ENCODE data around the gene TMEM50B. TPM values are rescaled to one million over a fixed set of nuclear protein-coding genes. Genes with fewer than 3 reads are reported as not detected.
"Not testable (repeated sequence)": the region's sequence is repeated elsewhere in the genome, so short reads cannot be mapped to it uniquely, and the experiment has no call there.

TMEM50B gene
- total RNA-seq, 1 experiment from 2014 or later: 20.7 TPM

GRCh38 chr21:33470701-33471100, 9.1 kb downstream of the TMEM50B start:
- CTCF ChIA-PET: no interaction called here
- no TSS peak for BruUV-seq (replicated peaks)
- no peaks in the 10 kb centered on the region for H3K27me3 Mint-ChIP-seq (ENCODE audit: insufficient read depth, unreplicated experiment)
- no peaks in the 10 kb centered on the region for H3K36me3 Mint-ChIP-seq (ENCODE audit: insufficient read depth, unreplicated experiment)
- H3K4me1 Mint-ChIP-seq (ENCODE audit: insufficient read depth, unreplicated experiment): no peaks in the 10 kb centered on the region
- DNase-seq (ENCODE audit: unreplicated experiment): no peak
- no peak for TF ChIP-seq CTCF (IDR thresholded peaks at IDR 0.05; ENCODE audit: unreplicated experiment)
- POLR2A ChIA-PET: interaction anchor here (0.7 kb wide), 1 partner anchor 10 kb away, joined by 4 read pairs; no protein-coding TSS in a partner anchor
- no peak overlapping the region for H3K4me3 Mint-ChIP-seq (ENCODE audit: unreplicated experiment)
- H3K9me3 Mint-ChIP-seq (ENCODE audit: unreplicated experiment): no peaks in the 10 kb centered on the region
- intact Hi-C loops (cut with micrococcal nuclease): no loop called here
- no peak overlapping the region for H3K27ac Mint-ChIP-seq (ENCODE audit: low read depth, unreplicated experiment)

- intact Hi-C loops (cut with micrococcal nuclease); H3K36me3 Mint-ChIP-seq (ENCODE audit: insufficient read depth, unreplicated experiment); DNase-seq (ENCODE audit: unreplicated experiment); H3K27me3 Mint-ChIP-seq (ENCODE audit: insufficient read depth, unreplicated experiment); BruUV-seq (replicated peaks); H3K27ac Mint-ChIP-seq (ENCODE audit: low read depth, unreplicated experiment); H3K9me3 Mint-ChIP-seq (ENCODE audit: unreplicated experiment); H3K4me1 Mint-ChIP-seq (ENCODE audit: insufficient read depth, unreplicated experiment); POLR2A ChIA-PET; H3K4me3 Mint-ChIP-seq (ENCODE audit: unreplicated experiment): not testable (repeated sequence)
- CTCF ChIA-PET: interaction anchor here (0.6 to 0.7 kb wide), 2 partner anchors 11 to 25 kb away, joined by 3 read pairs; no protein-coding TSS in a partner anchor
Measured at GRCh38 chr21:33469183-33469582, 10.6 kb downstream of the TMEM50B start.

GRCh38 chr21:33461538-33462250, 18.1 kb downstream of the TMEM50B start:
- no peak for DNase-seq (ENCODE audit: unreplicated experiment)
- no peak overlapping the region for H3K27ac Mint-ChIP-seq (ENCODE audit: low read depth, unreplicated experiment)
- CTCF ChIA-PET: interaction anchor here (0.5 to 1.5 kb wide), 6 partner anchors 101 to 522 kb away, joined by 3 to 6 read pairs (median 4); no protein-coding TSS in a partner anchor
- no peak for TF ChIP-seq CTCF (IDR thresholded peaks at IDR 0.05; ENCODE audit: unreplicated experiment)
- intact Hi-C loops (cut with micrococcal nuclease): no loop called here
- H3K36me3 Mint-ChIP-seq (ENCODE audit: insufficient read depth, unreplicated experiment): peaks cover 27% of the 10 kb centered on the region
- H3K4me3 Mint-ChIP-seq (ENCODE audit: unreplicated experiment): no peak overlapping the region
- POLR2A ChIA-PET: interaction anchor here (0.6 to 1.8 kb wide), 6 partner anchors 16 to 114 kb away, joined by 3 to 5 read pairs (median 4); partner anchors contain the start of gene TMEM50B
- no TSS peak for BruUV-seq (replicated peaks)
- H3K9me3 Mint-ChIP-seq (ENCODE audit: unreplicated experiment): no peaks in the 10 kb centered on the region
- no peaks in the 10 kb centered on the region for H3K4me1 Mint-ChIP-seq (ENCODE audit: insufficient read depth, unreplicated experiment)
- H3K27me3 Mint-ChIP-seq (ENCODE audit: insufficient read depth, unreplicated experiment): no peaks in the 10 kb centered on the region

GRCh38 chr21:33458861-33459260, 20.9 kb downstream of the TMEM50B start:
- peaks cover 36% of the 10 kb centered on the region for H3K36me3 Mint-ChIP-seq (ENCODE audit: insufficient read depth, unreplicated experiment)
- TF ChIP-seq CTCF (IDR thresholded peaks at IDR 0.05; ENCODE audit: unreplicated experiment): no peak
- H3K27me3 Mint-ChIP-seq (ENCODE audit: insufficient read depth, unreplicated experiment): no peaks in the 10 kb centered on the region
- no peak overlapping the region for H3K27ac Mint-ChIP-seq (ENCODE audit: low read depth, unreplicated experiment)
- no peaks in the 10 kb centered on the region for H3K4me1 Mint-ChIP-seq (ENCODE audit: insufficient read depth, unreplicated experiment)
- POLR2A ChIA-PET: interaction anchor here (1.3 kb wide), 1 partner anchor 9 kb away, joined by 3 read pairs; no protein-coding TSS in a partner anchor
- BruUV-seq (replicated peaks): no TSS peak
- no peaks in the 10 kb centered on the region for H3K9me3 Mint-ChIP-seq (ENCODE audit: unreplicated experiment)
- H3K4me3 Mint-ChIP-seq (ENCODE audit: unreplicated experiment): no peak overlapping the region
- no peak for DNase-seq (ENCODE audit: unreplicated experiment)
- CTCF ChIA-PET: interaction anchor here (1.5 kb wide), 1 partner anchor 14 kb away, joined by 8 read pairs; no protein-coding TSS in a partner anchor
- intact Hi-C loops (cut with micrococcal nuclease): no loop called here
